KOPT-K1 (cell line): ENCODE data around the gene POFUT2.

Experiments used
- H3K27ac ChIP-seq: fragments of 200-600 bp; sonication (generic); 2 replicates; pipeline ENCODE4 v1.5.1; 2016; ENCODE audit warnings: antibody characterized with exemption, mild to moderate bottlenecking, low read depth, low read length; ENCODE audit not compliant: poor library complexity, severe bottlenecking
- H3K36me3 ChIP-seq: fragments of 200-600 bp; sonication (generic); 2 replicates; pipeline ENCODE4 v1.5.1; 2017; ENCODE audit warnings: antibody characterized with exemption, mild to moderate bottlenecking, low read length, moderate library complexity; ENCODE audit not compliant: insufficient read depth
- H3K9me3 ChIP-seq: fragments of 200-600 bp; sonication (generic); 2 replicates; pipeline ENCODE4 v1.5.1; 2017; ENCODE audit warnings: antibody characterized with exemption, low read length, mild to moderate bottlenecking; ENCODE audit not compliant: insufficient read depth, poor library complexity, severe bottlenecking

The POFUT2 gene

GRCh38 chr21:45289134-45289533, 1.4 kb upstream of the POFUT2 start:
- Histone ChIP-seq H3K27ac (no peak overlapping the region), H3K36me3 (peaks cover 18% of the 10 kb centered on the region; the same call in 1 of the 2 replicates), H3K9me3 (no peaks in the 10 kb centered on the region)

DNA sequence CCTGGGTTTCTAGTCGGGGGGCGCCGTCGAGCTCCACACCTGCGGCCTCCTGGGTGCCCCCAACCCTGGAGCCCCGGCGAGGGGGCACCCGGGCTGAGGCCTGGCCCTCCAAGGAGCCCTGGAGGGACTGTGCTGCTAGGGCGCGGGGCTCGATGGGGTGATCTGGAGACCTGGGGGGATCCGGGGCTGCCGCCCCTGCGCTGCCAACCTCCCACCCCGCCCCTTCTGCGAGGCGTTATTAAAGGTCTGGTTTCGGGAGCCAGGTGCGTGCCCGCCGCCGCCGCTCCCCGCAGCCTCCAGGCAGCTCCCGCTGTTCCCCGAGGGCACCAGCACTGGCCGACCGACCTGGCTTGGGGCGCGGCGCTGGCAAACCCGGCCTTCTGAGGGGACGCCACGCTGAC, 746 bp upstream of the POFUT2 start:
- Histone ChIP-seq H3K36me3 (peaks cover 21% of the 10 kb centered on the region; the same call in 1 of the 2 replicates), H3K27ac (no peak overlapping the region), H3K9me3 (no peaks in the 10 kb centered on the region)

- no peak overlapping the region for H3K27ac ChIP-seq
- peaks cover 31% of the 10 kb centered on the region; the same call in 1 of the 2 replicates for H3K36me3 ChIP-seq
- no peaks in the 10 kb centered on the region for H3K9me3 ChIP-seq
Measured at GRCh38 chr21:45286671-45287437, 841 bp downstream of the POFUT2 start.

GRCh38 chr21:45285266-45285931, 2.3 kb downstream of the POFUT2 start:
- Histone ChIP-seq H3K9me3 (no peaks in the 10 kb centered on the region), H3K36me3 (peaks cover 46% of the 10 kb centered on the region; the same call in 1 of the 2 replicates), H3K27ac (no peak overlapping the region)

DNA sequence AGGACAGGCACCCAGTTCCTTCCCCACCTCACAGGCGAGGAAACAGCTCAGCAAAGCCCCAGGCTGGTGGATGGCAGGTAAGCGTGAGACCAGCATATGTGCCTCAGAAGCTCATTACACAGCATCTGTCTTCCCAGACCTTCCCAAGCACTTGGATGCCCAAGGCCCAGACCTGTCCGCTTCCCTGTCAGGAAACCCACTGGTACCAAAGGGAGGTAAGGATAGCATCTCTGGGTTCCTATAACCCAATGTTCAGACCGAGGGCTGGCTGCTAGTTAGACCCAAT, 3.3 kb downstream of the POFUT2 start:
- H3K9me3 ChIP-seq, result no peaks in the 10 kb centered on the region
- peaks cover 55% of the 10 kb centered on the region; the same call in 1 of the 2 replicates for H3K36me3 ChIP-seq
- H3K27ac ChIP-seq, result no peak overlapping the region

- H3K9me3 ChIP-seq, result no peaks in the 10 kb centered on the region
- no peak overlapping the region for H3K27ac ChIP-seq
- H3K36me3 ChIP-seq, result peaks cover 55% of the 10 kb centered on the region; the same call in 1 of the 2 replicates
Measured at GRCh38 chr21:45283611-45284455, 3.9 kb downstream of the POFUT2 start.

DNA sequence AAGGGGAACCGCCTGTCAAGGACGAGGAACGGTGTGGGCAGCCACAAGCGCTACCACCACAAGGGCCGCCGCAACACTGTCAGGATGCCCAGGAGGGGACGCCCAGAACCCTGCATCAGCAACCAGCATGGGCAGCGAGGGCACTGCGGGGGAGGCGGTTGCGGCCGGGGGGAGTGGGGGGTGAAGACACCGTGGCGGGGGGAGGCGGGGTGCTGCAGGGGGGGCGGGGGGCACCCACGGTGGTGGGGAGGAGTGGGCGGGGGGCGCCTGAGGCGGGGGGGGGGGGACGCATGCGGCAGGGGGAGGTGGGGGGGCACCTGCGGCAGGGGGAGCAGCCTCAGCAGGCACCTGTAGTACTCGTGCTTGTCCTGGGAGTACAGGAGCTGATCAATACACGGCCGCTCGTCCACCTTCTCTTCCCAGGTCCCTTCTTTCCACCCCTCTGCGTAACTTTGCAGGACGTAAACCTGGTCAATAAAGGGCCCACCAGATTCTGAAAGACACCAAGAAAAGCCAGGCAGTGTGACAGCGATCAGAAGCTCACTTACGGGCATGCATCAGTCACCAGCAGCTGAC, 4.6 kb downstream of the POFUT2 start:
- Histone ChIP-seq H3K36me3 (peaks cover 62% of the 10 kb centered on the region; the same call in 1 of the 2 replicates), H3K9me3 (no peaks in the 10 kb centered on the region), H3K27ac (no peak overlapping the region)

- no peak overlapping the region for H3K27ac ChIP-seq
- peaks cover 67% of the 10 kb centered on the region; the same call in 1 of the 2 replicates for H3K36me3 ChIP-seq
- no peaks in the 10 kb centered on the region for H3K9me3 ChIP-seq
Measured at GRCh38 chr21:45282283-45283034, 5.2 kb downstream of the POFUT2 start.

GRCh38 chr21:45281411-45282282, 6.0 kb downstream of the POFUT2 start:
- Histone ChIP-seq H3K27ac (no peak overlapping the region), H3K36me3 (peaks cover 69% of the 10 kb centered on the region; the same call in 1 of the 2 replicates), H3K9me3 (no peaks in the 10 kb centered on the region)

DNA sequence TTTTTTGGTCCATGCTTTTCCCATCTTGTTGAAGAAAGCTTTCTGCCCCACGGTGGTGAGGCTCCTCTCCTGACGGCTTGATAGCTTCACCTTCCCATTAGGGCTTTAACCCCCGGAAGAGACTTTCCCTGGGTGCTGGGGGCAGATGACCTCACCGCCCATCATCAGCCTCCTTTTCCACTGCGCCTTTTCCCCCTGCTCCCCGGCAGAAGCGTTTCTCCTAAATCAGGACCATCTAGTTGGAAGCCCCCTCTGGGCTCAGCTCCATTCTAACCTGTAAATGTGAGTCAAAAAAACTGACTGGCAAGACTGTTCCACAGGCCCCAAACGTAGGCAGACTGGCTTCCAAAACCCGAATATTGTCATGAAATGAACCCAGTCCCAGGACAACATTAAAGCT, 6.7 kb downstream of the POFUT2 start:
- H3K27ac ChIP-seq, result no peak overlapping the region
- H3K36me3 ChIP-seq, result peaks cover 69% of the 10 kb centered on the region; the same call in 1 of the 2 replicates
- no peaks in the 10 kb centered on the region for H3K9me3 ChIP-seq

- Histone ChIP-seq H3K9me3 (no peaks in the 10 kb centered on the region), H3K27ac (no peak overlapping the region), H3K36me3 (peaks cover 69% of the 10 kb centered on the region; the same call in 1 of the 2 replicates)
Measured at GRCh38 chr21:45280178-45280821, 7.4 kb downstream of the POFUT2 start.

DNA sequence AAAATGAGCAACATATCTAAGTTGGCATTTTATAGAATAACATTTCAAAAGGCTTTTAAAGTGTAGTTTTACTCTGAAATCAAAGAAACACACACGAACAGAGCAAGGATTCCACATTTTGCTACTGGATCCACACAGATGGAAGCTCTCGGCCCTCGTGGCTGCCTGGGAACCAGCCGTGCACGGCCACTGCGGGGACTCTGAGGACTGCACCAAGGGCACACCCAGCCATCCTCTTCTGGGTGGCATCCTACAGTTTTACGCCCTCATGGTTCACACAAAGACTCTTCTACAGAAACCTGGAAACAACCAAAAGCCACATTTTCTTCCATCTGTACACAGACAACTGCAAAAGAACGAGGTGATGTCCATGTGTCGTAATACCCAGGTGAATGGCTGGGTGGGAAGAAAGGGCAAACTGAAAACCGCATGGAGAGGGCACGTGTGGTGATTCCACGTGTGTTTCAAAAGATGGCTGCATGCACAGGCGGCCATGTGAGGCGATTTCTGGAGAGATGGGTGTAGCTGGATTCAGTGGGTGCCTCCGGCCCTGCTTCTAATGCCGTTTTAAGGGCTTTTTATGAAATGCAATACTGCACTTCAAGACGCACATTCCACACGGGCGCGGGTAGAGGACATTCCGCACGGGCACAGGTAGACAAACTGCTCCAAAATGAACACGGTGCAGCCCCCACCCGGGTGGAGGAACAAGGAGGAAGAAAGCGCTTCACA, 8.1 kb downstream of the POFUT2 start:
- Histone ChIP-seq H3K9me3 (no peaks in the 10 kb centered on the region), H3K27ac (no peak overlapping the region), H3K36me3 (peaks cover 69% of the 10 kb centered on the region; the same call in 1 of the 2 replicates)
